ENCODE data around the gene PYROXD2.
"Not testable (repeated sequence)": the region's sequence is repeated elsewhere in the genome, so short reads cannot be mapped to it uniquely, and the experiment has no call there.

Gene PYROXD2

DNA sequence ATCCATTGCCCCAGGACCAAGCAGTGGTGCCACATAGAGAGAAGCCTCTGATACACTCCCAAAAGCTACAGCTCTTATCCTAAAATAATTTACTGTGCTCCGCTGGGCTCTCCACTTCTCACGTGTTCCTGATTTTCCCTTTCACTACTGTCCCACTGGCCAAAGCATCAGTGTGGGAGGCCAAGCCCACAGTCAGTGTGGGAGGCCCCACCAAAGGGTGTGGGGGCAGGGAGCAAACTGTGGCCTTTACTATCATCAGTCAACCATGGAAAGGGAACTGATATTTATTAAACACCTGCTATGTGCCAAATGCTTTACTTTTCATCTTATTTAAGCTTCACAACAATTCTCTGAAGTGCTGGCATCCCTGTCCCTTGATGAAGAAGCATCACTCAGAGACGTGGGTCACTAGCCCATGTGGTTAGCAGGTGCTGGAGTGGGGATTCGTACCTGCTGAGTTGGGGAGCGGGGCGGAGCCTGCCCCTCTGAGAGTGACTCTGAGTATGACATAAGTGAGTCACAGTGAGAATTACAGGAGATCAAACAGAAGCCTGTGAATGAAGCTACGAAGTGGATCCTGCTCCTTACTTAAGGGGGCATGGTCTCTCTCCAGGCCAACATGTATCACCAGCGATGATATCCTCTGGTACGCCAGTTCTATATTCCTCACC lies 50.4 kb downstream of the PYROXD2 start:
- no peak for DNase-seq

DNA sequence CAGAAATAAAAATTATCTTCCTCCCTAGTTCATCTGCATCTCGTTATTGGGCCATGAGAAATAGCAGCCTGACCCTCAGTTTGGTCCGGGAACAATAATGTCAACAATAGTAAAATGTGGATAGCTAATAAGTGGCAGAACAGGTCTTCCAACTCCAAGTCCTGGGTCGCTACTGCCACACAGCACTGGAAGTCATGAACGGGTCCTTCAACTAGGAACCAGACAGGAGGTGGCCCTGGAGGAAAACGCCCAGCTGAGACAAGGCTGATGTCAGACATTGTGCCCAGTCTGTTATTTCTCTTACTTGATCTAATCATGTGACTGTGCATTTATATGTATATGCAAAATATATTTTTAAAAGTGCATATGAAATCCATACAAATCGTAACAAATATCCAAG lies 51.8 kb downstream of the PYROXD2 start:
- DNase-seq: no peak

- no peak for DNase-seq
These were observed 53.6 kb downstream of the PYROXD2 start for GRCh38 chr10:98361131-98362025.

DNA sequence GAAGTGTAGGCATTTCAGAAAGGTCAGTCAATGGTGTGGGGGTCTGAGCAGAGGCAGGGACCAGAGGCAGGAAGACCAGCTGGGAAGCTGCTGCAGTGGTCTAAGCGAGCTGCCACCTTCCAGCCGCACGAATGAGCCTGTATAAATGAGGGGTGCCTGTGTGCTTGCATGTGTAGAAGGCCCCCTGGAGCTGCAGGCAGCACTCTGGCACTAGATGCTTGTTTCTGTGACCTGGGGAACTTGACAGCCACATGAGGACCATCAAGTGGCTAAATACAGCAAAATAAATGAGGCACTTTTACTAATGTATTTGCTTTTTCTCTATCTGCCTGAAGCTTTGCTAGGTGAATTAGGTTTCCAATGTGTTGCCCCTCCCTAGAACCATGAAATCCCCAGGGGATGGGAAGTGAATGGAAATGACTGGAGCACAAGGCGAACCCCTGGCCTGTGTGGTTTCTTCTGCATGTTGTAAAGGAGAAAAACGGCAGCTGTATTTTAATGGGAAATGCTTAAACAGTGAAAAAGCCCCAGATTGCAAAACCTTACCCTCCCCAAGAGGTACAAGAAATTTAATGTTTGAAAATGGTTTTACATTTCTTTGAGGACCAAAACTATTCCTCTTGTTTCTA lies 57.7 kb downstream of the PYROXD2 start:
- DNase-seq: no peak

DNA sequence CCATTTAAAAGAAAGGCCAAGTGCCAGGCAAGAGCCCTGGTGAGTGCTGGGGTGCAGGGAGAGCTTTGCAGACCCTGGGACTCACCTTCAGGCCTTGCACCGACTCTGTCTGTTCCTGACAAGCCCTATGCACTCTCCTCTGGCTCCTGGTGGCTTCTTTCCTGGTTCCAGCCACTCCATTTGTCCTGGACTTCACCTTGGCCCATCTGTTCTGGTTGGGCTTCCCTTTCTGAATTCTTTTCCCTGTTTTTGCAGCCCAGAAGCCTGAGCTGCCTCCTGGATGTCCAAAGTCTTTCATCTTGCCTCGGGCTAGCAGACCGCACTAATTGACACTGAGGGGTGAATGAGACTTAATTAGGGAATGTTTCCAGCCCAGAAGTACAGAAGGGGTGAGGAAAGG lies 60.5 kb downstream of the PYROXD2 start:
- no peak for DNase-seq

GRCh38 chr10:98353170-98353569 lies 61.8 kb downstream of the PYROXD2 start:
- DNase-seq: no peak

DNA sequence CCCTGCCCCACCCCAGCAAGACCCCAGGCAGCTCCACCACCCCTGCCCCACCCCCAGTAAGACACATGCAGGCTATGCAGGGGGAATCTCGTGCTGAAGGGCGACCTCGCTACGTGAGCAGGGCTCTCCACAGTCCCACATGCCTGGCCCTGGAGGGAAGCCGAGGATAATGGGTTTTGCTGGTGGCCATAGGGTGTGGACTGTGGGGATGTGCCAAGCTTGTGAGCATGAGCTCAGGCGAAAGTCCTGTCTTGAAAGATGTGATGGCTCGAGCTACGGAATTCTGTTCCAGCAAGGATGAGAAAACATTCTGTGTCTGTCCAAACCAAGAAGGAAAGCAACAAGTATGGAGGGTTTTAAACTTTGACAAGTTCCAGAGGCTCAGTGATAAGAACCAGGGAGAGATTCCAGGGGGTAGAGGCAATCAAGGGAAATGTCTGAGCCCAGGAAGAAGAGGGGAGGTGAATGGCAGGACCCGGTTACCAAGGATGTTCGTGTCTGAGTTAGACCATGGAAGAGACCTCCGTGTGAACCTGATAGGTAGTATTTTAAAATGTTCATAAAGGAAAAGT lies 63.1 kb downstream of the PYROXD2 start:
- no peak for DNase-seq

DNA sequence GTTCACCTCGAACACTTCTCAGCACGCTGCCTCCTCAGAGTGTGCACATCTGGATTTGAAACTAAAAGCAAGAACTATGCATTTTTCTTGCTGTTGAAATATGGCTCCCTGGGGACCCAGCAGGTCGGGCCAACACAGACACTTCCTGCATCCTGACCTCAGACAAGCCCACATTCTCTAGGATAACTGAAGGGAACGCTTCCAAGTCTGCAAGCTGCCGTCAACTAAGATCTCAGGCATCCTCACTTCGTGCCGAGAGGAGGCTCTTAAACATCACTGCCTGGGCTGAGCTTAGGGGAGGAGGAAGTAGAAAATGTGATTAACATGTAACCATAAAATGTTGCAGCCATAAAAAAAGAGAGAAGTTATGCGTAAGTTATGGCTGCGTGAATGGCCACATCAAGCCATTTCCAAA lies 65.5 kb downstream of the PYROXD2 start:
- no peak for DNase-seq

- DNase-seq: no peak
These were observed 68.1 kb downstream of the PYROXD2 start for GRCh38 chr10:98346847-98347246.

DNA sequence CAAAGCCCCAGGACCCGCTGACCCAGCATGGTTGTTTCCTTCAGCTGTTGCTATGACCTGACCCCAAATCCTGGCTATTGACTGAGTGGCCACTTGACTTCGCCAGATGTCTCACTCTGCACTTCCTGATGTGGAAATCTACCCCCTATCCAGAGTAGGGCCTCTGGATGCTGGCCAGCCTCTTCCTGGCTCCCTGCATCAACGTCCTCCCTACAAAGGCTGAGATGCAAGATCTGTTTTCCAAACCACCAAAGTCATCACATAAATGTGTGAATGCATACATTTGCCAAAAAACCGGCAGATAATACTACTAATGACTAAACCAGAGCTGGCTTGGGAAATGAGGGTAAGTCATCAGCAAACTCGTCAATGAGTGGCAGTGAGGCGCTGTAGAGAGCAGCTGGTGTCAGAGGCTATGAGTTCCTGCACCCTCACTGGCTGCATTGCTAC lies 70.4 kb downstream of the PYROXD2 start:
- DNase-seq: no peak

DNA sequence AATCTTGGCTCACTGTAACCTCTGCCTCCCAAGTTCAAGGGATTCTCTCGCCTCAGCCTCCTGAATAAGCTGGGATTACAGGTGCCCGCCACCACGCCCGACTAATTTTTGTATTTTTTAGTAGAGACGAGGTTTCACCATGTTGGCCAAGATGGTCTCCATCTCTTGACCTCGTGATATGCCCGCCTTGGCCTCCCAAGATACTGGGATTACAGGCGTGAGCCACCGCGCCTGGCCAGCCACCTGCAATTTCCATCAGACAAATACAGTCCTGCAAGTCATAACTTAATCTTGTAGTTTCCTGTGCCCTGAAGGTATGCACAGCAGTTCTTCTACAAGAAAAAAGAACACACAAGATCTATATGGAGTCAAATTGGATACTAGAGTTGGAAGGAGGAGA lies 73.3 kb downstream of the PYROXD2 start:
- not testable (repeated sequence) for DNase-seq

- DNase-seq: no peak
These were observed 74.1 kb downstream of the PYROXD2 start for GRCh38 chr10:98340940-98341310.

DNA sequence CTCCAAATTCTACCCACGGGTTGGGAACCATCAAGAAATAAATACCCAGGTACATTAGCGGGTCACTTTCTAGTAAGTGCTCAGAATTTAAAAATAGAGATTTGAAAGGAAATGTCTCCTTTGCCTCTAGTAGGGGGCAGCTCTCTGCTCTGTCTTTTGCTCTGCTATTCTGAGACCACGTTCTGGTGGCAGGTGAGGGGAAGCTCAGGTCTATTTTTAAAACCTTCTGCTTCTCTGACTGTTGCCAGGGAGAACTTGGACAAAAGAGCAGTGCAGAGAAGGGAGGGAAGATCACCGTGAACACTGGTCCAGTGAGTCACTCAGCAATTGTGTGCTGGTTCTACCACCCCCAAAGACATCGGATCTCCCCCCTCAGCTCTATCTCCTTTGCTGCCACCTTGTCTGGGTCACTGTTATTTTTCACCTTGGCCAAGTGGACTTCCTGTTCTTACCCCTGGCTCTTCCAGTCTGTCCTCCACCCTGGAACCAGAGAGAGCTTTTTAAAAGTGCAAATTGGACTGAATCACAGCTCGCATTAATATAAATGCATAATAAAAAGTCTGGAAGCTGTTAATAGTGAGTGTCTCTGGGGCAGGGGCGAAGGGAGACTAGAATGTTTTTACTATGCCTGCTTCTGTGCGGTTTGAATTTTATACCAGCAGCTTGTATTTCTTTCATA lies 74.6 kb downstream of the PYROXD2 start:
- DNase-seq: no peak

DNA sequence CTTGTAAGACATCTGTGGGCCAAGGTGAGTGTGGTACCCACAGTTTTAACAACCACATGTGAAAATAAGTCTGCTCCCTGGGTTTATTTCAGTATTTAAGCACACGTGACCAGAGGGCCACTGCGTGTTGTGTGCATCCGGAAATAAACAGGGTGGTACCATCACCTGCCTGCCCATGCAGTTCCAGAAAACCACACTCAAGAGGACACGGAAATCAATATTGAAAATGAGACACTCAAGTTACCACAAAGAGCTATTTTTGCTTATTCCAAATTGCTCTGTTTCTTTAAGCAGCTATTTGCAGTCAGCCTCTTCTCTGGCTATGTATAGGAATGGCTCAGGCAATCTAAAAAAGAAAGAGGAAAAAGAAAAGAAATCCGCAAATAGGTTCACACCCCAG lies 75.2 kb downstream of the PYROXD2 start:
- no peak for DNase-seq

GRCh38 chr10:98338896-98339295 lies 76.1 kb downstream of the PYROXD2 start:
- DNase-seq: no peak

GRCh38 chr10:98338318-98338717 lies 76.7 kb downstream of the PYROXD2 start:
- no peak for DNase-seq

GRCh38 chr10:98337484-98337883 lies 77.5 kb downstream of the PYROXD2 start:
- DNase-seq: no peak
